ENCODE data around the gene PCDHGB2. TPM values are rescaled to one million over a fixed set of nuclear protein-coding genes. Genes with fewer than 3 reads are reported as not detected.

The PCDHGB2 gene
- total RNA-seq, 4 donors from 2014 or later = 1.2 to 5.8 (median 1.6) TPM

DNA sequence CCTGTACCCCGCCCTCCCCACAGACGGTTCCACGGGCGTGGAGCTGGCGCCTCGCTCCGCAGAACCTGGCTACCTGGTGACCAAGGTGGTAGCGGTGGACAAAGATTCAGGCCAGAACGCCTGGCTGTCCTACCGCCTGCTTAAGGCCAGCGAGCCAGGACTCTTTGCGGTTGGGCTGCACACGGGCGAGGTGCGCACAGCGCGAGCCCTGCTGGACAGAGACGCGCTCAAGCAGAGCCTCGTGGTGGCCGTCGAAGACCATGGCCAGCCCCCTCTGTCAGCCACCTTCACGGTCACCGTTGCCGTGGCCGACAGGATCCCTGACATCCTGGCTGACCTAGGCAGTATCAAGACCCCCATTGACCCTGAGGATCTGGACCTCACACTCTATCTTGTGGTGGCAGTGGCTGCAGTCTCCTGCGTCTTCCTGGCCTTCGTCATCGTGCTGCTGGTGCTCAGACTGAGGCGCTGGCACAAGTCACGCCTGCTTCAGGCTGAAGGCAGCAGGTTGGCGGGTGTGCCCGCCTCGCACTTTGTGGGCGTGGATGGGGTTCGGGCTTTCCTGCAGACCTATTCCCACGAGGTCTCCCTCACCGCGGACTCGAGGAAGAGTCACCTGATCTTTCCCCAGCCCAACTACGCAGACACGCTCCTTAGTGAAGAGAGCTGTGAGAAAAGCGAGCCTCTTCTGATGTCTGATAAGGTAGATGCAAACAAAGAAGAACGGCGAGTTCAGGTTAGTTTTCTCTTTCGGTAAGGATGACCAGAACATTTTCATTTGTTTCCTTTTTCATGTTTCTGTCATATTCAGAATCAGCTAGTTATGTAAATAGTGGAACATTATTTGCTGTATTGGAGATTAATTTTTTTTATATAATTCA, 6.5 kb downstream of the PCDHGB2 start:
- Histone ChIP-seq H3K27ac (no peak overlapping the region), H3K4me3 (no peak overlapping the region), H3K9me3 (peaks cover 0 to 77% (median 10%) of the 10 kb centered on the region in 4 donors), H3K4me1 (no peaks in the 10 kb centered on the region), H3K27me3 (no peaks in the 10 kb centered on the region), H3K36me3 (no peaks in the 10 kb centered on the region)
- no peak for TF ChIP-seq POLR2A (IDR thresholded peaks at IDR 0.05)
- TF ChIP-seq, protein P1, sequence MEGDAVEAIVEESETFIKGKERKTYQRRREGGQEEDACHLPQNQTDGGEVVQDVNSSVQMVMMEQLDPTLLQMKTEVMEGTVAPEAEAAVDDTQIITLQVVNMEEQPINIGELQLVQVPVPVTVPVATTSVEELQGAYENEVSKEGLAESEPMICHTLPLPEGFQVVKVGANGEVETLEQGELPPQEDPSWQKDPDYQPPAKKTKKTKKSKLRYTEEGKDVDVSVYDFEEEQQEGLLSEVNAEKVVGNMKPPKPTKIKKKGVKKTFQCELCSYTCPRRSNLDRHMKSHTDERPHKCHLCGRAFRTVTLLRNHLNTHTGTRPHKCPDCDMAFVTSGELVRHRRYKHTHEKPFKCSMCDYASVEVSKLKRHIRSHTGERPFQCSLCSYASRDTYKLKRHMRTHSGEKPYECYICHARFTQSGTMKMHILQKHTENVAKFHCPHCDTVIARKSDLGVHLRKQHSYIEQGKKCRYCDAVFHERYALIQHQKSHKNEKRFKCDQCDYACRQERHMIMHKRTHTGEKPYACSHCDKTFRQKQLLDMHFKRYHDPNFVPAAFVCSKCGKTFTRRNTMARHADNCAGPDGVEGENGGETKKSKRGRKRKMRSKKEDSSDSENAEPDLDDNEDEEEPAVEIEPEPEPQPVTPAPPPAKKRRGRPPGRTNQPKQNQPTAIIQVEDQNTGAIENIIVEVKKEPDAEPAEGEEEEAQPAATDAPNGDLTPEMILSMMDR (IDR thresholded peaks at IDR 0.05) = no peak
- no peak for DNase-seq

DNA sequence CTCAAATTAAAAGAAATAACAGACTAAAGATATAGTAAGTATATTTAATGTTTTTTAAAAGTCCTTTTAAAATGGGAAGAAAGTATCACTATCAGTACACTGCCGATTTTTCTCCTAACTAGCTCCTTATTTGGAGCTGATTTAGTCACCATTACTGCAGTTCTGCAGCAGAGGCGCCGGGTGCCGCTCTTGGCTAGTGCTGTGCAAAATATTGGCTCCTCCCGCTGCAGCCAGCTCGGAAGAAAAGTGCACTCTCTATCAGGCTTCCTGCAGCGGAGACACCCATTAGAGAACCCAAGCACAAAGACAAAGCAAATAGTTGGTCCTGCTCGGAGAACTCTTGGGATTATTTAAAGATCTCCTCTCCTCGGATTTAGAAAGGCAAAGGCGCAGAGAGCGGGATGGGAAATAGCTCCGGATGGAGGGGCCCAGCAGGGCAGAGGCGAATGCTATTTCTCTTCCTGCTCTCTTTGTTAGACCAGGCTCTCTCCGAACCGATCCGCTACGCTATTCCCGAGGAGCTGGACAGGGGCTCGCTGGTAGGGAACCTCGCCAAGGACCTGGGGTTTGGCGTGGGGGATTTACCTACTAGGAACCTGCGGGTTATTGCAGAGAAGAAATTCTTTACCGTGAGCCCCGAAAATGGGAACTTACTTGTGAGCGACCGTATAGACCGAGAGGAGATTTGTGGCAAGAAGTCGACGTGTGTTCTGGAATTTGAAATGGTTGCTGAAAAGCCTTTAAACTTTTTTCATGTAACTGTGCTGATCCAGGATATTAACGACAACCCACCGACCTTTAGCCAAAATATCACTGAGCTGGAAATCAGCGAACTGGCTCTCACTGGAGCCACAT, 10.4 kb downstream of the PCDHGB2 start, which contains the start of gene PCDHGB3:
TSS of gene PCDHGB3 (plus strand) at position 249 of the 855 bp plus-strand sequence. CDS start at position 402, 153 bp downstream.
- Histone ChIP-seq H3K9me3 (peaks cover 0 to 79% (median 9%) of the 10 kb centered on the region in 4 donors), H3K27ac (no peak within 1 kb of the TSS), H3K4me1 (no peaks in the 10 kb centered on the region), H3K36me3 (no peaks in the 10 kb centered on the region), H3K4me3 (peak within 1 kb of the TSS; percentile 0 to 24 (median 14)), H3K27me3 (no peaks in the 10 kb centered on the region)
- TF ChIP-seq, protein P1 (IDR thresholded peaks at IDR 0.05) = peak in 4 of 6 experiments; percentile 14 to 25 (median 16)
- no peak for TF ChIP-seq POLR2A (IDR thresholded peaks at IDR 0.05)
- no peak for DNase-seq

- Histone ChIP-seq H3K27me3 (no peaks in the 10 kb centered on the region), H3K36me3 (no peaks in the 10 kb centered on the region), H3K9me3 (peaks cover 0 to 75% (median 14%) of the 10 kb centered on the region in 4 donors), H3K4me1 (no peaks in the 10 kb centered on the region), H3K27ac (no peak overlapping the region), H3K4me3 (no peak overlapping the region)
- no peak for DNase-seq
- TF ChIP-seq POLR2A (IDR thresholded peaks at IDR 0.05) = no peak
- TF ChIP-seq, protein P1 (IDR thresholded peaks at IDR 0.05) = no peak
Observed at GRCh38 chr5:141371572-141372475, 12.0 kb downstream of the PCDHGB2 start.

DNA sequence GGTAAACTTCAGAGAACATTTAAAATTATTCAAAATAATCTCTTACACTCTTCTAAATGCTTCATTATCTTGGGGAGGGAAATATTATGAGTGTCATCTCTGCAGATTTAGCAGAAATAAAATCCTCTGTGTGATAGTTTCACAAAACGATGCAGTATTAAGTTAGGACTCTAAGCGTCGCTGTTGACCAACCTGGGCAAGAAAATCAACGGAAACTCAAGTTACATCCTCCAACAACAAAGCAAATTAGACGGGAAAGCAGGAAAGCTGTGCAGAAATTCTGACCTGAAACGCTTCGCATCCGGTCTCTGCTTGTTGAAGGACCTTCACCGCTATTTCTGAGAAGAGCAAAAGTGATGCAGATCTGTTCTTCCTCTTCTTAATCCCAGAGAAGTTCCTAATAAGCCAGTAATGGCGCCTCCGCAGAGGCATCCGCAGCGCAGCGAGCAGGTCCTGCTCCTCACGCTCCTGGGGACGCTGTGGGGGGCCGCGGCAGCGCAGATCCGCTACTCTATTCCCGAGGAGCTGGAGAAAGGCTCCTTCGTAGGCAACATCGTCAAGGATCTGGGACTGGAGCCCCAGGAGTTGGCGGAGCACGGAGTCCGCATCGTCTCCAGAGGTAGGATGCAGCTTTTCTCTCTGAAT, 14.0 kb downstream of the PCDHGB2 start, which contains the start of gene PCDHGA6:
TSS of gene PCDHGA6 (plus strand) at position 219 of the 645 bp plus-strand sequence. CDS start at position 412, 193 bp downstream.
- TF ChIP-seq, protein P1 (IDR thresholded peaks at IDR 0.05) = peak in 2 of 6 experiments; percentile 5 to 20
- TF ChIP-seq POLR2A (IDR thresholded peaks at IDR 0.05) = no peak
- Histone ChIP-seq H3K27me3 (no peaks in the 10 kb centered on the region), H3K36me3 (no peaks in the 10 kb centered on the region), H3K27ac (no peak within 1 kb of the TSS), H3K4me3 (no peak within 1 kb of the TSS), H3K4me1 (no peaks in the 10 kb centered on the region), H3K9me3 (peaks cover 0 to 70% (median 16%) of the 10 kb centered on the region in 4 donors)
- DNase-seq = no peak
